HG03135 (cell line): ENCODE results near the gene PLK3.
"Not testable (repeated sequence)": the region's sequence is repeated elsewhere in the genome, so short reads cannot be mapped to it uniquely, and the experiment has no call there.

Experiments used
- ATAC-seq: cut with Tn5 transposase; IDR thresholded peaks from one replicate; pipeline ENCODE4 v1.9.1; 2021; ENCODE audit warnings: mild to moderate bottlenecking, moderate library complexity; ENCODE audit not compliant: unreplicated experiment

PLK3 gene

GRCh38 chr1:44799770-44800584 is at the start of gene PLK3:
TSS of gene PLK3 (plus strand) at chr1:44800377. CDS start at chr1:44800464, 87 bp downstream.
- peak; percentile 78 for ATAC-seq

GRCh38 chr1:44757420-44757819 is 42.8 kb upstream of the PLK3 start:
- ATAC-seq: no peak

- no peak for ATAC-seq
Observed at GRCh38 chr1:44759077-44759476, 41.1 kb upstream of the PLK3 start.

GRCh38 chr1:44760876-44761275 is 39.3 kb upstream of the PLK3 start:
- ATAC-seq: no peak

- not testable (repeated sequence) for ATAC-seq
Observed at GRCh38 chr1:44766421-44766820, 33.8 kb upstream of the PLK3 start.

GRCh38 chr1:44775078-44775929 is 24.9 kb upstream of the PLK3 start, which contains the start of gene RPS8:
TSS of gene RPS8 (plus strand) at chr1:44775540. CDS start at chr1:44775597, 57 bp downstream.
- ATAC-seq: peak; percentile 72

- ATAC-seq: peak; percentile 9
Observed at GRCh38 chr1:44775930-44776729, 24.0 kb upstream of the PLK3 start.

- no peak for ATAC-seq
Observed at GRCh38 chr1:44776730-44777068, 23.5 kb upstream of the PLK3 start.

- no peak for ATAC-seq
Observed at GRCh38 chr1:44777547-44777946, 22.6 kb upstream of the PLK3 start.

- no peak for ATAC-seq
Observed at GRCh38 chr1:44777969-44778635, 22.1 kb upstream of the PLK3 start.

- ATAC-seq: no peak
Observed at GRCh38 chr1:44778705-44779576, 21.2 kb upstream of the PLK3 start.

- ATAC-seq: no peak
Observed at GRCh38 chr1:44780583-44781121, 19.5 kb upstream of the PLK3 start.

GRCh38 chr1:44783697-44784093 is 16.5 kb upstream of the PLK3 start:
- no peak for ATAC-seq

GRCh38 chr1:44784094-44785028 is 15.8 kb upstream of the PLK3 start:
- ATAC-seq: peak; percentile 46

GRCh38 chr1:44785029-44785380 is 15.2 kb upstream of the PLK3 start:
- no peak for ATAC-seq

GRCh38 chr1:44785501-44786137 is 14.6 kb upstream of the PLK3 start:
- ATAC-seq: no peak

GRCh38 chr1:44786138-44786840 is 13.9 kb upstream of the PLK3 start:
- no peak for ATAC-seq
